HG03039 (cell line): ENCODE measurements around the gene IKBIP.
"Not testable (repeated sequence)": the region's sequence is repeated elsewhere in the genome, so short reads cannot be mapped to it uniquely, and the experiment has no call there.

Experiments used
- ATAC-seq: cut with Tn5 transposase; IDR thresholded peaks from one replicate; pipeline ENCODE4 v1.9.1; 2021; ENCODE audit warnings: mild to moderate bottlenecking, moderate library complexity; ENCODE audit not compliant: unreplicated experiment

The IKBIP gene

DNA sequence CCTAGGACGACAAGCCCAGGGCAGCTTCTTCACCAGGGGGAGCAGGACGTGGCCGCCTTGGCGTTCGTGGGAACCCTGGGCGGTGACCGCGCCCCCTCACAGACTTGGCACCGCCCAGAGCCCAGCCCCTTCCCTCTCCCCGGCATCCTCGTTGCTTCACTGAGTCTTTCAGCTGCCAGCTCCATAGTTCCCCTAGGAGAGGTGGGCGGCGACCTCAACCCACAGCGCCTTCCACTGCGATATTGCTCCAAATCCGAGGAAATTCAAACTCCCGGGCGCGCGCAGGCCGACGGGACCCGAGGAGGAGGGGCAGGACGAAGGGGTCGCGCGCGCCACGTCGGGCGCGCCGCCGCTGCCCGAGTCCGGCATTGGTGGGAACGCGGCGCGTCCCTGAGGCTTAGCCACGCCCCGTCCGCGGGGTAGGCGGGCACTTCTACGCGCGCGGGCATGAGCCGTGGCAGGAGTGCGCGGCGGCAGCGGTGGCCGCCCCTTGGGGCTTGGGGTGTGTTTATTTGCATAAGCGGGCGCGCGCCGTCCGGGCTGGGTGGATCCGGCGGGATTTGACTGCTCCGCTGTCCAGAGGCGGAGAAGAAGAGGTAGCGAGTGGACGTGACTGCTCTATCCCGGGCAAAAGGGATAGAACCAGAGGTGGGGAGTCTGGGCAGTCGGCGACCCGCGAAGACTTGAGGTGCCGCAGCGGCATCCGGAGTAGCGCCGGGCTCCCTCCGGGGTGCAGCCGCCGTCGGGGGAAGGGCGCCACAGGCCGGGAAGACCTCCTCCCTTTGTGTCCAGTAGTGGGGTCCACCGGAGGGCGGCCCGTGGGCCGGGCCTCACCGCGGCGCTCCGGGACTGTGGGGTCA is at the start of gene IKBIP, which contains the start of gene APAF1:
Gene IKBIP (minus strand): TSS at position 77 of the 860 bp plus-strand sequence. CDS start 87 bp downstream, outside the sequence.
Gene APAF1 (plus strand): TSS at position 579 of the 860 bp plus-strand sequence. CDS start 3,070 bp downstream, outside the sequence.
- ATAC-seq, result peak; percentile 83

- no peak for ATAC-seq
These were observed 46.8 kb upstream of the IKBIP start for GRCh38 chr12:98691351-98691750.

DNA sequence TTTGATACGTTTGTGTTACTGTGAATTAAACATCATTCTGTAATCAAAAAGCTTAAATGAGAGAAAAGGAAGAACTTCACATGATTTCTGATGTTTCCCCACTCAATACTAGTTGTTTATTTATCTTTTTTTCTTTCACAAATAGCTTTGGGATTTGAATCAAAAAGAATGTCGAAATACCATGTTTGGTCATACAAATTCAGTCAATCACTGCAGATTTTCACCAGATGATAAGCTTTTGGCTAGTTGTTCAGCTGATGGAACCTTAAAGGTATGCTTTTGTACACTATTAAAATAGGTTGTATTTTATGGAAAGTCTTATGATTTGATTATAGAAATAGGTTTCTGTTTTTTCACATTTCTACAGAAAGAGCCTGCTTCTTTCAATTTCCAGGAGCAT is 42.0 kb upstream of the IKBIP start:
- no peak for ATAC-seq

DNA sequence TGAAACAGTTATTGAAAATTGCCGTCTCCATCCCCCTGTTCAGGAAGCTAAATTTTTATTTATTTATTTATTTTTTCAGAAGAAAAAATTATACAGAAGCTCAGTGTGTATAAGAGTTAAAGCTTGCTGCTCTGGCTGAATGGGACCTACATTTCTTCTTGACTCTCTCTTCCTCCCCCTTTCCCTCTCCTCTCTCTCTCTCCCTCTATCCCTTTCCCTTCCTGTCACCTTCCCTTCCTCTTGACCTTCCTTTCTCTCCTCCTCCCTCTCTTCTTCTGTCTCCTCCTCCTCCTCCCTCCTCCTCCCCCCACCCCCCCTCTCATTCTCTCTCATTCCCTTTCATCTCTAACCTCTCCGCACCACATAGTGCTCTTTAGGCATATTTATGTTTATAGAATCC is 39.6 kb upstream of the IKBIP start:
- no peak for ATAC-seq

DNA sequence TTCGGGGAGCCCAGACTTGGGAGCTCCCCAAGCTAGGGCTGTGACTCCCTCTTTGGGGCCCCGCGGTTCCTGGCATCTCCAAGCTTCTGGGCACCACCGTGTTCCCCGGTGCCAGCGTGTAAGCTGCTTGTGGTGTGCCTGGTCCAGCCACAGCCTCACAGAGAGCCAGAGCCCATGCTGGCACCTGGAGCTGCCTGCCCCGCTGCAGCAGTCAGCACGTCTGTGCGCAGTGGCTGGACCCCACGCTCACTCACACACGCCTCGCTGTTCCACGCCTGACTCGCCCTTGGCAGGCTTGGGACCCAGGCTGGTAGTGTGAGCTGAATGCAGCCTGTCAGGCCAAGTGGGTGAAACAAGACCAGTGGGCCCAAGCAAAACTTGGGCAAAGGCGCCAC is 35.0 kb upstream of the IKBIP start:
- no peak for ATAC-seq

DNA sequence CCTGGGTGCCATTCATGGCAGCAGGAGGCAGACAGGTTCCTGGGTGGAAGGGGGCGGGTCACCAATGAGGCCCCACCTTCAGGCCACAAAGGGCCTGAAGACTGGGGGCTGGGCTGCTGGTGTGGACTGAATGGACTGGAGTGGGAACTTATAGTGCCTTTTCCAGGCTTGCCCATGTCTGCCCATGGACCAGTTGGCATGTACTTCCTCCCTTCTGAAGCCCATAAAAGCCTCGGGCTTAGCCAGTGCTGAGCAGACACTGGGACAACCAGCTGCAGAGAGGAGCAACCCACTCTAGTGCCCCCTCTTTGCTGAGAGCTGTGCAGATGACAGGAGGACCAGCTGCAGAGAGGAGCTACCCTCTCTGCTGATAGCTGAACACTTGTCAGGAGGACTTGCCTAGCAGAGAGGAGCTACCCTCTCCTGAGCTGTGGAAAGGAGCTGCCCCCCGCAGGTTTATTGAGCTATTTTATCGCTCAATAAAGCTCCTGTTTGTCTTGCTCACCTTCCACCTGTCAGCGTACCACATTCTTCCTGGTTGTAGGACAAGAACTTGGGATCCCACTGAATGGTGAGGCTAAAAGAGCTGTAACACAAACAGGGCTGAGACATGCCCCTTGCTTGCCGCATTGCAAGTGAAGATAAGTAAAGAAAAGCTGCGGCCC is 34.5 kb upstream of the IKBIP start:
- ATAC-seq, result no peak

DNA sequence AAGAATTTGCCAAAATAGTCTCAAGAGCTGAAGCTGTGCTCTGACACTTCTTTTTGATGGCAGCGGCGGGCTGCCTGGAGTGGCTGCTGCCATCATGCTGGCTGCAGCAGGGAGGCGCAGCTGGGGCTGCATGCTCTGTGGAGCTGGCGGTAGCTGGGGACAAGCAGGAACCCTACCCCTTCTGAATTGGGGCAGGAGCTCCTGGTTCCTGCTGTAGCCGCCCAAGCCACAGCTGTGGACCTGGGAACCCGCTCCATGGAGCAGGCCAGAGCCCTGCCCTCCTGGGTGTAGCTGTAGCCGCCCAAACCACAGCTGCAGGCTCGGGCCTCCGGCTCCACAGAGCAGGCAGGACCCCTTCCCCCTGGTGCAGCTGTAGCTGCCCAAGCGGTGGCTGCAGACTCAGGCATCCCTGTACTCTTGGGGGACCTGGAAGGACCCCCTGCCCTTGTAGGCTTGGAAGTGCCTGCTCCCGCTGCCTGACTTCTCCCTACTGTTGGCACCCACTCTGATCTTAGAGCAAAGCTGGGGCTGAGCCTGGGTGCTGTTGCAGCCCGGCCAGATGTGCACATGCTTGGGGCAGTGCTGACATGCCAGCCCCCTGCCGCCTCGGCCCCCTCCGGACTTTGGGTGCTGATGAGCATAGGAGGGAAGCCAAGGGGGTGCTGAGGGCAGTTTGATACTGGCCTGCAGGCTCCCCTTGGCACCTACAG is 33.8 kb upstream of the IKBIP start:
- no peak for ATAC-seq

GRCh38 chr12:98674841-98675240 is 30.3 kb upstream of the IKBIP start:
- ATAC-seq, result no peak

GRCh38 chr12:98671459-98671858 is 26.9 kb upstream of the IKBIP start:
- ATAC-seq, result no peak

DNA sequence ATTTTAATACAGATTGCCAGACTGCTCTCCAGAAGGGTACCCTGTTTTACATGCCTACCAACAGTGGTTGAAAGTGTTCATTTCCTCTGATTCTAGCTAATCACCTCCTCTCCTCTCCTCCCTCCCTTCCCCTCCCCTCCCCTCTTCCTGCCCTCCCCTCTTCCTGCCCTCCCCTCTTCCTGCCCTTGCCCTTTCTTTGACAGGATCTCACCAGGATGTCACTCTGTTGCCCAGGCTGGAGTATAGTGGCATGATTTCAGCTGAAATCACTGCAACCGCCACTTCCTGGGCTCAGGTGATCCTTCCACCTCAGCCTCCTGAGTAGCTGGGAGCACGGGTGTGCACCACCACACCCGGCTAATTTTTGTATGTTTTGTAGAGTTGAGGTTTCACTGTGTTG is 25.2 kb upstream of the IKBIP start:
- ATAC-seq, result no peak

- ATAC-seq, result no peak
These were observed 15.9 kb upstream of the IKBIP start for GRCh38 chr12:98660521-98660920.

GRCh38 chr12:98656289-98657101 is 11.9 kb upstream of the IKBIP start:
- no peak for ATAC-seq

DNA sequence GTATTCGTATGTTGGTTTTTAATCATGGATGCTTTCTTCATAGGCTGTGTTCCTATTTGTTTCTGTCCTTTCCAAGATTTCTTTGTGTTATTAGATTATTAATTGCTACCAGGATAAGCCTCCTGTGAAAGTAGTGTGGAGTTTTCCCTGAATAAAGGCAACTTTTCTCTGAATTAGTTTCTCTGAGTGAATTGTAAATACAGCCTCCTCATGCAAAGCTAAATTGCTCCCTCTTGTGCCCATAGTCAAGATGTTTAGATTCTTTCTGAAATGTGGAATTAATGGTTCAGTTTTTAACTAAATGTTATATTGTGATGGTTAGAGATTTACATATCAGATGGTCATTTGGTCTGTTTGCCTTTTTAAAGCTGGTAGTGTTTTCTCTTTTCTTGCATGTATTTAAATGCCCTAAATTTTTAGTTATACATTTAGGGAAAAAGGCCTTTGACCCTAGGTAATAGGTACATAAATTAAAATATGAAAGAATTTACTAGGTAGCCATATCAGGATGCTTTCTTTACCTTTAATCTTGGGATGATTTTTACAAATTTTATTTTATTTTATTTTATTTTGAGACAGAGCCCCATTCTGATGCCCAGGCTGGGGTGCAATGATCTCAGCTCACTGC is 9.4 kb upstream of the IKBIP start:
- ATAC-seq, result no peak

- ATAC-seq, result no peak
These were observed 6.7 kb upstream of the IKBIP start for GRCh38 chr12:98651328-98651727.

DNA sequence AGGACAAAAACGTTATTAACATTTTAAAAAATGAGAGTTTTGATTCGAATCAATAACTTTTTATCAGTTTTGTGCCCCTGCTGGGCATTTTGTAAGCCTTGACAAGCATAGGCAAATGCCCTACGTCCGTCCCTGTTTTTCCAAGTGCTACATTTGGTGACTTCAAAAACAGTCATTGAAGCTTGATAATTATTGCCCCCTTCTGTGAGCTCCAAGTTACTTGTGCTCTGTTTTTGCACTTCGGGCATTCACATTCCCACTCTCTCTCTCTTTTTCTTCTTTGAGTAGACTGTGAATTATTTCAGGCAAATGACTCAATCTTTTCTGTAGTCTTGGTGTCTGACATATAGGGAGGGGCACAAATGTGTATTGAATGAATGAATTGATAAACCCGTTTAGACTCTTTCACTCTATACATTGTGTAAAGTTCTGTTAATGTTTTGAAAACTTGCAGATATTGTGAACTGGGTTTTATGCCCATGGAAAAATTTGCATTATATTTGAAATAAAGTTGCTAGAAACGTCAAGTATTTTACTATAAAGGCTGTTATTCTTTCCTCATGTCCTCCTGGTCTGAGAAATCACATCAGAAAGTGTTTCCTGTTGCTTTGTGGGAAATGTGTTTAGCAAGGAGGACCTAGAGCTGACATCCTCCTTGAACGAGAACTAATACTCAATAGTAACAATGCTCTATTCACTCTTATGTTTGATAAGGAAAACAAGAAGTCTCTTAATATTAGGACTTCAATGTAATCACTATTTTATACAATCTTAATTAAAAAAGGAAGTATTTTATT is 1.9 kb upstream of the IKBIP start:
- no peak for ATAC-seq

GRCh38 chr12:98645572-98646067 is 1.0 kb upstream of the IKBIP start:
- ATAC-seq, result peak; percentile 1

- peak; percentile 14 for ATAC-seq
These were observed 216 bp downstream of the IKBIP start for GRCh38 chr12:98644433-98644711.

- ATAC-seq, result not testable (repeated sequence)
These were observed 1.8 kb downstream of the IKBIP start for GRCh38 chr12:98642801-98643200.

DNA sequence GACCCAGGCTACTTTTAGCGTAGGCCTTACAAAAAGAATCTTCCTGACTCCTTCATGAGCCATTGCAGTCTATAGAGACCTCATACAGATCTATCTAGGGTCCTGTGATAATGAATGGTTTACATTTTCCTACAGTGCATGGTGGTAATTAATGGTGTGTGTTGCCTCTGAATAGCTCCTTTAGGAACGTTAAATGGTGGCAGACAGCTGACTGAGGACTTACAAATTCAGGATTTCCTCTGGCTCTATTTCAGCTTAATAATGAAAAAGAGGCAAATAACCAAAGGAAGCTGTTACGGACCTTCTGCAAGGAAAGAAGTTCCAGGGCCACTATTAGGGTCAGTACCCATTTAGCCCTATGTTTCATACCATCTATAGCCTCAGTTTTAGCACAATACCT is 5.1 kb downstream of the IKBIP start:
- no peak for ATAC-seq
